GM19043 (cell line): ENCODE results near the gene IGSF9B.
A peak's percentile ranks its signal among the peaks of the same experiment; 100 is the strongest.

ENCODE experiments used
- ATAC-seq: cut with Tn5 transposase; IDR thresholded peaks from one replicate; pipeline ENCODE4 v1.9.1; 2021; ENCODE audit warnings: low read depth; ENCODE audit not compliant: unreplicated experiment

IGSF9B gene

DNA sequence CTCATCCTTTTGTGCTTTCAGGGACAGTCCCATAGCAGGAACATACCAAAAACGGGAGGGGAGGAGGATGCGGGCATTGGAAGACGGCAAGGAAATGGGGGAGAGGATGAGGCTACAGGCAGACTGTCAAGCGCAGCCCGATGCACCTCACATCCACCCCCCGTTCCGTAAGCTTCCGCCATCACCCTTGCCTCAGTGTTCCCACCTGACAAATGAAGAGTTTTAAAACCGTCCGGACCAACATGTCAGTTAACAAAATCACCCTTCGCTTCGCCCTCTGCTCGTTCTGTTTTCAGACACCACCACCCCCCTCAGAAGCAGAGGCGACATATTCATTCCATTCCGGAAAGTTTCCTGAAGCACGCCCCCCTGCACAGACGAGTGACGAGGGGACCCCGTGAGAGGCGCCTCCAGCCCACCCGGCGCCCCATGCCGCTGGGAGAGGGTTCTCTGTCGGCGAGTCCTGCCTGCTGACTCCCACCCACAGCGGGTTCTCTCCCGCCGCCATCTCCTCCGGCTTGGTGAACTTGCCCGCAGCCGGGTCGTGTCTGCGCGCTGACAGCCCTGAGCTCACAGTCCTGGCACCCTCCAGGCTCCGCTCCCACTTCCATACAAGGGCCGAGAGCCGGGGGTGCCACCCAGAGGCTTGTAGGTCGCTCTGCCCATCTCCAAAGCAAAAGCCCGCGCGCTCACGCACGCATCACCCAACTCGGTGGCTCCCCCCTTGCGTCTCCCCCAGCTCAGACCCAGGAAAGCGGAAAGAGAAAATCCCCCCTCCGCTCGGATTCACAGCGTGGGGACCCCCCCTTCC is 1.5 kb downstream of the IGSF9B start:
- no peak for ATAC-seq

DNA sequence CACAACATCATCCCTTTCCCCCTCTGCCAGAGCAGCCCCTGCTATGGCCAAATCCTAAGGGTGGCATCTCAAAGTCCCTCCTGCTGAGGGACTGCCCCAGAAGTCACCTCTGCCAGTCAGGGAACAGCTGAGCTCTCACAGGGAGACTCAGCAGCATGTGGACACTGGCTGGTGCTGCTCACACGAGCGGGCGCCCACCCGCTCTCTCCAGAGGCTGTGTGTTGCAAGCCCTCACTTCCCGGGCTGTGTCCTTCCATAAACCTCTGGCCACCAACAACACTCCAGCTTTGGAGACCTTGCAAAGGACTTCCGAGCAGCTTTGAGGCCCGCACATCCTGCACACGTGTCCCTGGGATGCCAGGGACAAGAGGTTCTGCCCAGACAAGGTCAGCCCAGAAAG is 2.8 kb downstream of the IGSF9B start:
- no peak for ATAC-seq

- ATAC-seq, result no peak
Measured at GRCh38 chr11:133953547-133953946, 3.2 kb downstream of the IGSF9B start.

DNA sequence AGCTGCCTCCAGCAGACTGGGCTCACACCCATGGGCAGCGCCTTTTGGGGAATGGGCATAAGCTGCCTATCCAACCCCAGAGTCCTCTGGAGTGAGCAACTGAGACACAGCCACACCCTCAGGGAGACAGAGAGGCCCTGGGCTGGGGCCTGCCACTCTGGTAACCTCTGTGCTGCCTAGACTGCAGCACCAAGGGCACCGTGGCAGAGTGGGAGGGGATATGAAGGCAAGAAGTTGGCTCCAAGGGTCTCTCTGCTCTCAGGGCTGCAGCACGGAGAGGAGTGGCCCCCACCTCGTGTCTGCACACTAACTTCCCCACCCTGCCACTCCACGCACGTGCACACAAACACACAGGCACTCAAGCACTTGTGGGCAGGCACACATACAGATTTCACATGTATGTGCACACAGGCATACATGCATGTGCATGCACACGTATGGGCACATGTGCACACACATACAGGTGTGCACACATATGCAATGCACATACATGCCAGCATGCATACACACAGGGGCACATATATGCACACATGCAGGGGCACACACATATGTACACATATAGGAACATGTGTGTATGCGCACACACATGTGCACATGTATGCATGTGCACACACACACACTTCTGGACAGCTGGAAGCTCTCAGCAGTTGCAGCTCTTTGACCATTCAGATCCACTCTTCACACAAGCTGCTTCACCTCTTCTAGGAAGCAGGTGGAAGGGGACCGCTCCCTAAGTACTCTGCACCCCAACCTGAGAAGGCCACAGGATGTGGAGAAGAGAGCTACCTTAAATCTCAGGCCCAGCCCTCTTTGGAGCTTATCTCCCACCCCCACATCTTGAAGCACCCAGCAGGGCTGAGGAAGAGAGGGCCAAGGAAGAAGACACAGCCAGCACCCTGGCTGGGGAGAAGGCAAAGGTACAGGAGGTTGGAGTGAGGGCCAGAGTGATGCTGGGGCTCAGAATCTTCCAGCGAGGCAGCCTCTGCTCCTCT is 4.3 kb downstream of the IGSF9B start:
- ATAC-seq, result no peak

- ATAC-seq, result no peak
Measured at GRCh38 chr11:133951327-133952198, 5.2 kb downstream of the IGSF9B start.

GRCh38 chr11:133950874-133951326 is 5.9 kb downstream of the IGSF9B start:
- no peak for ATAC-seq

GRCh38 chr11:133950421-133950820 is 6.3 kb downstream of the IGSF9B start:
- no peak for ATAC-seq

DNA sequence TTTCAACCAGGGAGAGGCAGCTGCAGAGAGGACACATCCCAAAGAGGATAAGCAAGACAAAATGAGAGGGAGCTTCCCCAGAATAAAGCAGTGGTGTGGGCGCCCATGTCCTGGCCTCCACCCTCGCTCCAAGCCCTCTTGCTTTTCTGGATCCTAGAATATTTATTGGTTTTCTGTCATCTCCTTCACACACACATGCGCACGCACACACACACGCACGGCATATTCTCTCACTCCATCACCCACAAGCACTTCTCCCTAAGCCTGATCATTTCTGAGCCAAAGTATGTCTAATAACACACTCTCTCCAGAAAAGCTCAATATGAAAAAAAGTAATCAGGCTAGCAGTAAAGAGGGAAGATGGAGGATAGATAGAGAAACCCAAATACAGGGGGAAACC is 7.6 kb downstream of the IGSF9B start:
- no peak for ATAC-seq

- ATAC-seq, result no peak
Measured at GRCh38 chr11:133948711-133949110, 8.1 kb downstream of the IGSF9B start.

GRCh38 chr11:133947321-133947756 is 9.4 kb downstream of the IGSF9B start:
- ATAC-seq, result peak; percentile 67

DNA sequence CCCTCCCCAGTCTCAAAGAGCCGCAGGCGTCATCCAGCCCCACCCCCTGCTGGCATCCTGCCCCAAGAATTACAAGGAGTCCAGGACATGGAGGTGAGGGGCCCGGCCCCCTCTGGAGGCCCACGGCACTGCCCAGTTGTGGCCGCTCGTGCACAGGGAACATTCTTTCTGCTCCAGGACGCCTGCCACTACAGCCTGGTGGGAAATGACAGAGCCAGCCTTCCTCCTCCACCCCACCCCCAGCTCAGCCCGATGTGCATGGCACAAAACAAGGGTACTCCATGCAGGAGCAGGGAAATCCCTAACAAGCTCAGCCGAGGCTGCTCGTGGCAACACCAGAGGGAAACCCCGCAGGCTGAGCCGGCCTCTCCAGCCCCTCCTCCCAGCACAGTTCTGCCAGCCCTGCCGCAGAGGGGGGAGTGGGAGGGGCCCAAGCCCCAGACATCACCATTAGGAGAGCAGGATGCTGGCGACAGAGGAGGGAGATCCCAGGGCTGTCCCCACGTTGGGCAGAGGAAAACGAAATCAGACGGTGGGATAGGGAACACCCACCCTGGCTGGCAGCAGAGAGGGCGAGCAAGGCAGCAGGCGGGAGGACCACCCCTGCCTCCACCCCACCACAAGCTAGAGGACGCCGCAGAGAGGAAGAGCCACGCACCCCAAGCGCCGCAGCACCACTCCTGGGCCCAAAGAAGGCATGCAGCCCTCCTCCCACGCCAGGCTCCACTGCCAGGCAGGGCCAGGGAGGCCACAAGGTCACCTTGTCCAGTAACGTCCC is 10.0 kb downstream of the IGSF9B start:
- no peak for ATAC-seq

- no peak for ATAC-seq
Measured at GRCh38 chr11:133946051-133946450, 10.7 kb downstream of the IGSF9B start.

DNA sequence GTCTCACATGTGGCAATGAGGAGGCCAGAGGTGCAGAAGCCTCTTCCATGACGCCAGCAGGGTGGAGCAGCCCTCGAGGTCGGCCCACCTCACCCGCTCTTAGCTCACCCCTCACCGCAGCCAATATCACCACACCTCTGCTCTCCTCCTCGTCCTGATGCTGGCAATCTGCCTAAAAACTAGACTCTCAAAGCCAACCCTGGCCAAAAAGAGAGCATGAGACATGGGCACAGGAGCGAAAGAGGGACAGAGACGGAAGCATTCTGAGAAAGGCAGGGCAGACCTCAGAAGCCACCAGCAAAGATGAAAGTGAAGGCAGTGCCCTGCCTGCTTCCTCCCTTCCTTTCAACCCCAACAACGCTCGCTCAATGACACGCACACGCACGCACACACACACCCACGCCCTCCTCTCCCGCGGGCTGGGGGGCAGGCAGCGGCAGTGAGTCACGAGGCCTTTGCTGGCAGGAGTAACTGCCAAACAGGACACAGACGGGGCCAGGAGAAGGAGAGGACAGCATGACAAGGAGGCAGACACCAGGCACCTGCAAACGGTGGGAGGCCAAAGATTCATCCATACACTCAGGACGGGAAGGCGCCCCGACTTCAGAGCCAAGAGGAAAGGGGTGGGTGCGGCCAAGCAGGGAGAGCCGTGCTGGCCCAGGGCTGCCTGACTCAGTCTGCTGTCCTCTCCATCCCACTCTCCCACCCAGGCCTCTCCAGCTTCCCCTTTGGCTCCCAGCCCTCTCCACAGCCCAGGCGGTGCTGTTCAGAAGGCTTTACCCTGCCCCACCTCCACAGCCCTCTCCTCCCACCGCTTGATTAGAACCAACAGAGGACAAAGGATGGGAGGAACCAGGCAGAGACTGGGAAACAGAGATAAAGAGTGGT is 11.4 kb downstream of the IGSF9B start:
- no peak for ATAC-seq

DNA sequence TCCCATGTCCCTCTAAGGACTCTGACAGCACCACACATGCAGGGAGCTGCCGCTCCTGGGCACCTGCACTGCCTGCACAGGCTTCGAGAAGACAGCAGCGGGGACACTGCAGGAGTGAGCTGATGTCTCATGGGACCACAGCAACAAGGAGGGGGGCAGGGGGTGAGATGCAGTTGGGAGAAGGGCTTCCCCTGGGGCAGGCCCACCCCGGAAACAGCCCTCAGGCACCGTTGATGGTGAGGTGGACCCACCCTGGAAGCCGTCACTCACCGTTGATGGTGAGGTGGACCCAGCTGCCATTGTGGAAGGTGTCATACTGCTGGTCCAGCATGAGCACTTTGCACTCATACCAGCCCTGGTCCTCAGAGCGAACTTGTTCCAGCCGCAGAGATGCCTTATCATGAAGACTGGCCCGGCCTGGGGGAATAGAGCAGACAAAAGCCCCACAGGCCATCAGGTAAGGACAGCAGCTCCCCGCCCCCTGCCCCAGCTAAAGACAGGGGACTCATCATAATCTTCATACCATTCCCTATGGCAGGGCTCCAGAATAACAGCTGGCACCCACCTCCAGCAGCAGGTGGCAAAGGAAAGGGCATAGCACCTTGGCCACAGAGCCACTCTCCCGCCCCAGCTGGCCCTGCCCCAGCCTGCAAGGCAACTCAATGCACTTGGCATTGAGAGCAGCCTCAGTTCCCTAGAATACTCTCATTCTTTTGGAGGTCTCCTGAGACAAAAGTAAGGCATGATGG is 12.6 kb downstream of the IGSF9B start:
- ATAC-seq, result no peak

DNA sequence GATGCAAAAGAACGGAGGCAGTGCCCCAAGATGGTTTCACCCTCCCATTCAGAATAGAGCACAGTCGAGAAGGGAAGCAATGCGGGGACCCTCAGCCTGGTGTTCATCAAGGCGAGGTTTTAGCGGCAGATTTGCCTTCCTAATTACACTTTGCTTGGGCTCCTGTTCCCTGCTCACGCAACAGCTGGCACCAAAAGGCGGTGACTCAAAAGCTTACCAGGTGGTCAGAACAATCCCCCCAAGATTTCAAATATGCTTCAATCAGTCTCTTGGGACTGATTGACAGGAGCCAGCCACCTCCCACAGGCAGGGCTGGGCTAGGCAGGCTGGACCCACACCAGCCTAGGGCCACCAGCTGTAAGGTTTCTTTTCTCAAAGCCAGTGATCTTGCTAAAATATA is 14.2 kb downstream of the IGSF9B start:
- ATAC-seq, result no peak

DNA sequence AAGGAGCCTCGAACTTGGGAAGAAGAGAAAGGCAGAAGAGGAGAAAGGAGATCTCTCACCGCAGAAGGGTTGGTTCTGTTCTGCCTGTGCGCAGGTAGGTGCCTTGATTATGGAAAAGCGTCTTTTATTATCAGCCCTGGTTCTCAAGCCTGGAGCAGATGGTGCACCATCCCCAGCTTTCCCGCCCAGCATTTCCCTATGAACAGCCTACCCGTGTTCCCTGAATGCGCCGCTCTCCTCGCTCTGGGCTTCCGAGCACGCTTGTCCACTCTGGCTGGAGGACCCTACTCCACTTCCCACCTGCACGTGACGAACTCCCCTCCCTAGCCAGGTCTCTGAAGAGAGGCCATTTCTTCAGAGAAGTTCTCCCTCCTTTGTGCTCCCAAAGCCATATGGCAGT is 15.2 kb downstream of the IGSF9B start:
- no peak for ATAC-seq

DNA sequence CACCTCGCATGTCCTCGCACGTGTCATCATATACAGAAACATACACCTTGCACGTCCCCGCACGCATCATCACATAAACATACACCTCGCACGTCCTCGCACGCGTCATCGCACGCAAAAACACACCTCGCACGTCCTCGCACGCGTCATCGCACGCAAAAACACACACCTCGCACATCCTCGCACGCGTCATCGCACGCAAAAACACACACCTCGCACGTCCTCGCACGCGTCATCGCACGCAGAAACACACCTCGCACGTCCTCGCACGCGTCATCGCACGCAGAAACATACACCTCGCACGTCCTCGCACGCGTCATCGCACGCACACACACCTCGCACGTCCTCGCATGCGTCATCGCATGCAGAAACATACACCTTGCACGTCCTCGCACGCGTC is 16.7 kb downstream of the IGSF9B start:
- ATAC-seq, result no peak

DNA sequence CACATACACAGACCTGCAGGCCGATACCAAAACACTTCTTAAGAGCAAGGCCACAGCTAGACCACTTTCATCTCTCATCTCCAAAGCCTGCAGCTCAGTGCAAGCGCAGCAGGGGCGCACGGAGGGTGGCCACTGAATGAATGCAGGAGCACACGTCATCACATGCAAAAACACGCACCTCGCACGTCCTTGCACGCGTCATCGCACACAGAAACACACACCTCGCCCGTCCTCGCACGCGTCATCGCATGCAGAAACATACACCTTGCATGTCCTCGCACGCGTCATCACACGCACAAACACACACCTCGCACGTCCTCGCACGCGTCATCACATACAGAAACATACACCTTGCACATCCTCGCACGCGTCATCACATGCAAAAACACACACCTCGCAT is 17.2 kb downstream of the IGSF9B start:
- no peak for ATAC-seq
